ENCODE results near the gene RBP2.

DNA sequence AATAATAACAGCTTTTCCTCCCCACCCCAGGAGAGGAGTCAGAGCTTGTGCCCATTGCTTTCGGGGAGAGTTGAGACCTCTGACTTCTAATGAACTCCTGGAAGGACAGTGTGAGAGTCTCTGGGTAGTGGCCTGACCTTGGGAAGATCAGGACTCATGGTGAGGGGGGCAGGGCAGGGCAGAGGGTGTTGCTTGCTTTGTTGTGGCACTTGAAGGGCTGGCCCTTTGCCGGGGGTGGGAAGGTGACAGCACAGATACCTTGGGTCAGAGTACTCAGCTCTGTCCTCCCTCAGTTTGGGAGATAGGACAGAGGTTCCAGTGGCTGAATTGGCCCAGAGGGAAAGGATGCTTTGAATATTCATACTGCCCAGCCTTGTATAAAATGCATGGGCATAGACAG lies 15.8 kb downstream of the RBP2 start:
- TF ChIP-seq, protein P1, sequence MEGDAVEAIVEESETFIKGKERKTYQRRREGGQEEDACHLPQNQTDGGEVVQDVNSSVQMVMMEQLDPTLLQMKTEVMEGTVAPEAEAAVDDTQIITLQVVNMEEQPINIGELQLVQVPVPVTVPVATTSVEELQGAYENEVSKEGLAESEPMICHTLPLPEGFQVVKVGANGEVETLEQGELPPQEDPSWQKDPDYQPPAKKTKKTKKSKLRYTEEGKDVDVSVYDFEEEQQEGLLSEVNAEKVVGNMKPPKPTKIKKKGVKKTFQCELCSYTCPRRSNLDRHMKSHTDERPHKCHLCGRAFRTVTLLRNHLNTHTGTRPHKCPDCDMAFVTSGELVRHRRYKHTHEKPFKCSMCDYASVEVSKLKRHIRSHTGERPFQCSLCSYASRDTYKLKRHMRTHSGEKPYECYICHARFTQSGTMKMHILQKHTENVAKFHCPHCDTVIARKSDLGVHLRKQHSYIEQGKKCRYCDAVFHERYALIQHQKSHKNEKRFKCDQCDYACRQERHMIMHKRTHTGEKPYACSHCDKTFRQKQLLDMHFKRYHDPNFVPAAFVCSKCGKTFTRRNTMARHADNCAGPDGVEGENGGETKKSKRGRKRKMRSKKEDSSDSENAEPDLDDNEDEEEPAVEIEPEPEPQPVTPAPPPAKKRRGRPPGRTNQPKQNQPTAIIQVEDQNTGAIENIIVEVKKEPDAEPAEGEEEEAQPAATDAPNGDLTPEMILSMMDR (IDR thresholded peaks at IDR 0.05; ENCODE audit: low read depth, low read length, missing input control): no peak
- TF ChIP-seq, protein P2, sequence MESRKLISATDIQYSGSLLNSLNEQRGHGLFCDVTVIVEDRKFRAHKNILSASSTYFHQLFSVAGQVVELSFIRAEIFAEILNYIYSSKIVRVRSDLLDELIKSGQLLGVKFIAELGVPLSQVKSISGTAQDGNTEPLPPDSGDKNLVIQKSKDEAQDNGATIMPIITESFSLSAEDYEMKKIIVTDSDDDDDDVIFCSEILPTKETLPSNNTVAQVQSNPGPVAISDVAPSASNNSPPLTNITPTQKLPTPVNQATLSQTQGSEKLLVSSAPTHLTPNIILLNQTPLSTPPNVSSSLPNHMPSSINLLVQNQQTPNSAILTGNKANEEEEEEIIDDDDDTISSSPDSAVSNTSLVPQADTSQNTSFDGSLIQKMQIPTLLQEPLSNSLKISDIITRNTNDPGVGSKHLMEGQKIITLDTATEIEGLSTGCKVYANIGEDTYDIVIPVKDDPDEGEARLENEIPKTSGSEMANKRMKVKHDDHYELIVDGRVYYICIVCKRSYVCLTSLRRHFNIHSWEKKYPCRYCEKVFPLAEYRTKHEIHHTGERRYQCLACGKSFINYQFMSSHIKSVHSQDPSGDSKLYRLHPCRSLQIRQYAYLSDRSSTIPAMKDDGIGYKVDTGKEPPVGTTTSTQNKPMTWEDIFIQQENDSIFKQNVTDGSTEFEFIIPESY (IDR thresholded peaks at IDR 0.05): no peak
- TF ChIP-seq, protein P3, sequence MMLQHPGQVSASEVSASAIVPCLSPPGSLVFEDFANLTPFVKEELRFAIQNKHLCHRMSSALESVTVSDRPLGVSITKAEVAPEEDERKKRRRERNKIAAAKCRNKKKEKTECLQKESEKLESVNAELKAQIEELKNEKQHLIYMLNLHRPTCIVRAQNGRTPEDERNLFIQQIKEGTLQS (IDR thresholded peaks at IDR 0.05): no peak
- TF ChIP-seq SP1 (IDR thresholded peaks at IDR 0.05) (no peak), TAF1 (conservative IDR thresholded peaks at IDR 0.05) (no peak), GABPA (IDR thresholded peaks at IDR 0.05 in 1 of 2, conservative IDR thresholded peaks at IDR 0.05 in 1 of 2) (no peak), EGR1 (IDR thresholded peaks at IDR 0.05; ENCODE audit: low read depth in 2 of 2) (no peak)
- TF ChIP-seq, protein P4, sequence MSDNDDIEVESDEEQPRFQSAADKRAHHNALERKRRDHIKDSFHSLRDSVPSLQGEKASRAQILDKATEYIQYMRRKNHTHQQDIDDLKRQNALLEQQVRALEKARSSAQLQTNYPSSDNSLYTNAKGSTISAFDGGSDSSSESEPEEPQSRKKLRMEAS (IDR thresholded peaks at IDR 0.05): no peak
